Activated T-cell treated with anti-CD3 and anti-CD28 coated beads, Interleukin-2, amount 50 U/mL, for 72 hours (primary cell): ENCODE data around the gene IGFLR1. TPM values are rescaled to one million over a fixed set of nuclear protein-coding genes. Genes with fewer than 3 reads are reported as not detected.
"Not testable (repeated sequence)": the region's sequence is repeated elsewhere in the genome, so short reads cannot be mapped to it uniquely, and the experiment has no call there.

Source experiments
- ATAC-seq, 2 donors: fragments of 150-1000 bp; cut with Tn5 transposase; replicated peaks in 1 of 2; 2 replicates each; pipeline ENCODE4 v1.10.0; 2021; ENCODE audit warnings: moderate library complexity in 2 of 2, mild to moderate bottlenecking in 1 of 2
- DNase-seq, 2 donors: peaks; one replicate each; pipeline ENCODE4 v3.0.0; 2021 to 2022; ENCODE audit warnings: mixed read lengths in 1 of 2
- H3K27ac Mint-ChIP-seq: one replicate; pipeline ENCODE4 v1.8.0; 2022; ENCODE audit warnings: mild to moderate bottlenecking, moderate library complexity, mixed read lengths
- H3K27me3 Mint-ChIP-seq: one replicate; pipeline ENCODE4 v1.8.0; 2022; ENCODE audit warnings: low read depth, mixed read lengths
- H3K36me3 Mint-ChIP-seq, 2 donors: one replicate each; pipeline ENCODE4 v1.8.0; 2022; ENCODE audit warnings: mixed read lengths in 2 of 2, mild to moderate bottlenecking in 1 of 2; ENCODE audit not compliant: insufficient read depth in 2 of 2
- H3K4me1 Mint-ChIP-seq: one replicate; pipeline ENCODE4 v1.8.0; 2022; ENCODE audit warnings: low read depth, mixed read lengths
- H3K4me3 Mint-ChIP-seq, 2 donors: one replicate each; pipeline ENCODE4 v1.8.0; 2022; ENCODE audit warnings: mild to moderate bottlenecking in 2 of 2, mixed read lengths in 2 of 2, moderate library complexity in 2 of 2
- H3K9me3 Mint-ChIP-seq, 2 donors: one replicate each; pipeline ENCODE4 v1.8.0; 2022; ENCODE audit warnings: mixed read lengths in 2 of 2
- total RNA-seq, 2 donors: library from RNA; stranded (reverse); gene quantifications; one replicate each; pipeline ENCODE4 v1.2.3, GENCODE V29; 2022

The IGFLR1 gene
- total RNA-seq, 2 donors from 2014 or later, result 253 to 274 TPM

GRCh38 chr19:35725216-35725861 lies 16.9 kb downstream of the IGFLR1 start:
- peak overlapping the region; percentile 23 for H3K27ac Mint-ChIP-seq
- H3K27me3 Mint-ChIP-seq, result no peaks in the 10 kb centered on the region
- H3K4me1 Mint-ChIP-seq, result peaks cover 14% of the 10 kb centered on the region
- peak overlapping the region in 1 of 2 donors; percentile 17 for H3K4me3 Mint-ChIP-seq
- DNase-seq (no peak), ATAC-seq (no peak)
- no peaks in the 10 kb centered on the region for H3K9me3 Mint-ChIP-seq
- H3K36me3 Mint-ChIP-seq, result peaks cover 16 to 35% of the 10 kb centered on the region in 2 donors

GRCh38 chr19:35724560-35724959 lies 17.7 kb downstream of the IGFLR1 start:
- peak overlapping the region; percentile 75 for H3K27ac Mint-ChIP-seq
- H3K9me3 Mint-ChIP-seq, result no peaks in the 10 kb centered on the region
- H3K4me1 Mint-ChIP-seq, result peaks cover 20% of the 10 kb centered on the region
- no peak for DNase-seq
- no peaks in the 10 kb centered on the region for H3K27me3 Mint-ChIP-seq
- no peak overlapping the region for H3K4me3 Mint-ChIP-seq
- peaks cover 15 to 35% of the 10 kb centered on the region in 2 donors for H3K36me3 Mint-ChIP-seq
- no peak for ATAC-seq

- Mint-ChIP-seq H3K36me3 (peaks cover 17 to 35% of the 10 kb centered on the region in 2 donors), H3K4me1 (peaks cover 24% of the 10 kb centered on the region), H3K27ac (peak overlapping the region; percentile 75)
- DNase-seq, H3K9me3 Mint-ChIP-seq, H3K27me3 Mint-ChIP-seq, H3K4me3 Mint-ChIP-seq, ATAC-seq: not testable (repeated sequence)
These were observed 18.1 kb downstream of the IGFLR1 start for GRCh38 chr19:35724132-35724531.

GRCh38 chr19:35723671-35724070 lies 18.6 kb downstream of the IGFLR1 start:
- Mint-ChIP-seq H3K4me1 (peaks cover 25% of the 10 kb centered on the region), H3K36me3 (peaks cover 18 to 35% of the 10 kb centered on the region in 2 donors), H3K27ac (peak overlapping the region; percentile 75), H3K4me3 (no peak overlapping the region), H3K27me3 (no peaks in the 10 kb centered on the region), H3K9me3 (no peaks in the 10 kb centered on the region)
- DNase-seq, result no peak
- no peak for ATAC-seq

GRCh38 chr19:35722897-35723296 lies 19.4 kb downstream of the IGFLR1 start:
- peaks cover 25% of the 10 kb centered on the region for H3K4me1 Mint-ChIP-seq
- no peaks in the 10 kb centered on the region for H3K9me3 Mint-ChIP-seq
- DNase-seq (no peak), ATAC-seq (no peak)
- H3K27ac Mint-ChIP-seq, result peak overlapping the region; percentile 57
- H3K4me3 Mint-ChIP-seq, result no peak overlapping the region
- H3K27me3 Mint-ChIP-seq, result no peaks in the 10 kb centered on the region
- peaks cover 15 to 29% of the 10 kb centered on the region in 2 donors for H3K36me3 Mint-ChIP-seq

GRCh38 chr19:35722461-35722860 lies 19.8 kb downstream of the IGFLR1 start:
- no peak for ATAC-seq
- peaks cover 15 to 29% of the 10 kb centered on the region in 2 donors for H3K36me3 Mint-ChIP-seq
- no peak overlapping the region for H3K4me3 Mint-ChIP-seq
- H3K27ac Mint-ChIP-seq, result no peak overlapping the region
- no peaks in the 10 kb centered on the region for H3K9me3 Mint-ChIP-seq
- H3K4me1 Mint-ChIP-seq, result peaks cover 25% of the 10 kb centered on the region
- no peak for DNase-seq
- H3K27me3 Mint-ChIP-seq, result no peaks in the 10 kb centered on the region

GRCh38 chr19:35721374-35721773 lies 20.9 kb downstream of the IGFLR1 start:
- peak overlapping the region; percentile 7 to 31 for H3K4me3 Mint-ChIP-seq
- peak overlapping the region; percentile 92 for H3K27ac Mint-ChIP-seq
- no peak for ATAC-seq

GRCh38 chr19:35720648-35721047 lies 21.6 kb downstream of the IGFLR1 start:
- Mint-ChIP-seq H3K27me3 (no peaks in the 10 kb centered on the region), H3K4me1 (peaks cover 25% of the 10 kb centered on the region), H3K36me3 (peaks cover 19 to 35% of the 10 kb centered on the region in 2 donors), H3K9me3 (no peaks in the 10 kb centered on the region), H3K27ac (peak overlapping the region; percentile 58), H3K4me3 (peak overlapping the region in 1 of 2 donors; percentile 29)
- DNase-seq (no peak), ATAC-seq (no peak)

More at GRCh38 chr19:35721374-35721773, 20.9 kb downstream of the IGFLR1 start:
- no peak for DNase-seq
- H3K27me3 Mint-ChIP-seq, result no peaks in the 10 kb centered on the region
- H3K9me3 Mint-ChIP-seq, result no peaks in the 10 kb centered on the region
- H3K4me1 Mint-ChIP-seq, result peaks cover 25% of the 10 kb centered on the region
- H3K36me3 Mint-ChIP-seq, result peaks cover 17 to 33% of the 10 kb centered on the region in 2 donors

GRCh38 chr19:35720163-35720524 lies 22.1 kb downstream of the IGFLR1 start:
- Mint-ChIP-seq H3K4me1 (peaks cover 25% of the 10 kb centered on the region), H3K27ac (peak overlapping the region; percentile 17), H3K9me3 (no peaks in the 10 kb centered on the region), H3K27me3 (no peaks in the 10 kb centered on the region), H3K36me3 (peaks cover 19 to 35% of the 10 kb centered on the region in 2 donors), H3K4me3 (peak overlapping the region; percentile 17 to 18)
- no peak for DNase-seq
- no peak for ATAC-seq

GRCh38 chr19:35719402-35720162 lies 22.7 kb downstream of the IGFLR1 start:
- peak overlapping the region; percentile 90 to 91 for H3K4me3 Mint-ChIP-seq
- H3K9me3 Mint-ChIP-seq, result no peaks in the 10 kb centered on the region

GRCh38 chr19:35718345-35719041 lies 23.8 kb downstream of the IGFLR1 start:
- Mint-ChIP-seq H3K36me3 (peaks cover 25 to 44% of the 10 kb centered on the region in 2 donors), H3K27ac (peak overlapping the region; percentile 92), H3K27me3 (no peaks in the 10 kb centered on the region), H3K4me3 (peak overlapping the region; percentile 90 to 91), H3K9me3 (no peaks in the 10 kb centered on the region), H3K4me1 (peaks cover 42% of the 10 kb centered on the region)
- DNase-seq (peak; percentile 64 to 70), ATAC-seq (no peak)

More at GRCh38 chr19:35719402-35720162, 22.7 kb downstream of the IGFLR1 start:
- ATAC-seq, result no peak
- no peaks in the 10 kb centered on the region for H3K27me3 Mint-ChIP-seq
- H3K36me3 Mint-ChIP-seq, result peaks cover 21 to 40% of the 10 kb centered on the region in 2 donors
- peaks cover 31% of the 10 kb centered on the region for H3K4me1 Mint-ChIP-seq
- peak overlapping the region; percentile 52 for H3K27ac Mint-ChIP-seq
- DNase-seq, result no peak

- peaks cover 42% of the 10 kb centered on the region for H3K4me1 Mint-ChIP-seq
- no peaks in the 10 kb centered on the region for H3K27me3 Mint-ChIP-seq
- H3K36me3 Mint-ChIP-seq, result peaks cover 25 to 40% of the 10 kb centered on the region in 2 donors
- H3K9me3 Mint-ChIP-seq, result no peaks in the 10 kb centered on the region
- H3K4me3 Mint-ChIP-seq, result peak within 1 kb of the TSS; percentile 90 to 91
- peak in 1 of 2 donors; percentile 96 for DNase-seq
- ATAC-seq, result no peak
- H3K27ac Mint-ChIP-seq, result peak within 1 kb of the TSS; percentile 92
These were observed 24.4 kb downstream of the IGFLR1 start, which contains the start of gene KMT2B for GRCh38 chr19:35717665-35718344. TSS of gene KMT2B (plus strand) at chr19:35718003. CDS start at chr19:35718019, 16 bp downstream.
